ENCODE results near the gene RAB8A. TPM values are rescaled to one million over a fixed set of nuclear protein-coding genes. Genes with fewer than 3 reads are reported as not detected.

The RAB8A gene
- total and polyA plus RNA-seq, 2 of the 8 experiments (the other 6 are each of a cell fraction or from before 2014, with no cell fraction given): 65.8 to 97.0 TPM

GRCh38 chr19:16121141-16121540, 9.5 kb downstream of the RAB8A start (continued):
- TF ChIP-seq SAP30 (IDR thresholded peaks at IDR 0.05; ENCODE audit: insufficient read depth, insufficient replicate concordance, low read length): no peak
- TF ChIP-seq USF2 (IDR thresholded peaks at IDR 0.05; ENCODE audit: low read length): no peak
- no peak for TF ChIP-seq TEAD4 (IDR thresholded peaks at IDR 0.05; ENCODE audit: low read depth, low read length)
- no peak for TF ChIP-seq CTCF (IDR thresholded peaks at IDR 0.05; ENCODE audit: control extremely low read depth in 1 of 3, insufficient read depth in 1 of 3, low read depth in 1 of 3, low read length in 3 of 3)

Data from H1 (cell line).